ENCODE measurements around the gene NAV2.

The NAV2 gene

DNA sequence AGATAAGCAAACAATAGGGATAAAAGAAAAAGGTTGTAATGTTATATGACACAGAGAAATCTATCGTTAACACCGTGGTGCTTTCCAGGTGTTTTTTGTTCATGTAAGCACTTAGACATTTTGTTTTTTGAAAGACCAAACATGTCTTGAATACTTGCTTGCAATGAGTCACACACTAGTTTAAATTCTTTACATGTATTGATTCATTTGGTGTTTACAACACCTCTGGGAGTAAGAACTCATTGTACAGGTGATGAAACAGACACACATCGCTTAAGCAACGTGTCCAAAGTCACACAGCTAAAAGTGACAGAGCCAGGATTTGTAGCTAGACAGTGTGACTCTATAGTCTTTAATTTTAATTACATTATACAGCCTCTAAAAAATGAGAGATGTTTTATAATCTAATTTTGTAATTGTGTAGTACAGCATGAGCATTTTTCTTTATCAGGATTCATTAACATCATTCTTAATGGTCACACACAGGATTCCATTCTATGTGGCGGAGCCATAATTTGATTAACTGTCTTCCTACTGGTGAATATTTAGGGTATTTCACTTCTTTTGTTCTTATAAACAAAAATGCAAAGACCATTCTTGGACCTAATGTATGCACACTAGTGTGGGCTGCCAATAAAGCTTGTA, 298.8 kb downstream of the NAV2 start:
- TF ChIP-seq, protein P1, sequence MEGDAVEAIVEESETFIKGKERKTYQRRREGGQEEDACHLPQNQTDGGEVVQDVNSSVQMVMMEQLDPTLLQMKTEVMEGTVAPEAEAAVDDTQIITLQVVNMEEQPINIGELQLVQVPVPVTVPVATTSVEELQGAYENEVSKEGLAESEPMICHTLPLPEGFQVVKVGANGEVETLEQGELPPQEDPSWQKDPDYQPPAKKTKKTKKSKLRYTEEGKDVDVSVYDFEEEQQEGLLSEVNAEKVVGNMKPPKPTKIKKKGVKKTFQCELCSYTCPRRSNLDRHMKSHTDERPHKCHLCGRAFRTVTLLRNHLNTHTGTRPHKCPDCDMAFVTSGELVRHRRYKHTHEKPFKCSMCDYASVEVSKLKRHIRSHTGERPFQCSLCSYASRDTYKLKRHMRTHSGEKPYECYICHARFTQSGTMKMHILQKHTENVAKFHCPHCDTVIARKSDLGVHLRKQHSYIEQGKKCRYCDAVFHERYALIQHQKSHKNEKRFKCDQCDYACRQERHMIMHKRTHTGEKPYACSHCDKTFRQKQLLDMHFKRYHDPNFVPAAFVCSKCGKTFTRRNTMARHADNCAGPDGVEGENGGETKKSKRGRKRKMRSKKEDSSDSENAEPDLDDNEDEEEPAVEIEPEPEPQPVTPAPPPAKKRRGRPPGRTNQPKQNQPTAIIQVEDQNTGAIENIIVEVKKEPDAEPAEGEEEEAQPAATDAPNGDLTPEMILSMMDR (IDR thresholded peaks at IDR 0.05): no peak
- no peak overlapping the region for H3K27ac ChIP-seq
- peaks cover 12% of the 10 kb centered on the region for H3K27me3 ChIP-seq
- H3K36me3 ChIP-seq: peaks cover 6% of the 10 kb centered on the region
- no peak overlapping the region for H3K4me3 ChIP-seq (ENCODE audit: low read depth in 1 of 2, low read length in 1 of 2)
- H3K4me1 ChIP-seq (ENCODE audit: control insufficient read depth in 1 of 2, insufficient read depth in 1 of 2, low read depth in 1 of 2, low read length in 1 of 2): no peaks in the 10 kb centered on the region
- H3K9me3 ChIP-seq: no peaks in the 10 kb centered on the region

GRCh38 chr11:20013346-20014066, 300.9 kb downstream of the NAV2 start:
- Histone ChIP-seq H3K4me3 (ENCODE audit: low read depth in 1 of 2, low read length in 1 of 2) (no peak overlapping the region), H3K36me3 (no peaks in the 10 kb centered on the region), H3K4me1 (ENCODE audit: control insufficient read depth in 1 of 2, insufficient read depth in 1 of 2, low read depth in 1 of 2, low read length in 1 of 2) (no peaks in the 10 kb centered on the region), H3K27ac (no peak overlapping the region), H3K9me3 (no peaks in the 10 kb centered on the region), H3K27me3 (peaks cover 12% of the 10 kb centered on the region)
- TF ChIP-seq, protein P1 (IDR thresholded peaks at IDR 0.05): no peak

- Histone ChIP-seq H3K27ac (no peak overlapping the region), H3K27me3 (peaks cover 12% of the 10 kb centered on the region), H3K36me3 (no peaks in the 10 kb centered on the region), H3K4me1 (ENCODE audit: control insufficient read depth in 1 of 2, insufficient read depth in 1 of 2, low read depth in 1 of 2, low read length in 1 of 2) (no peaks in the 10 kb centered on the region), H3K9me3 (no peaks in the 10 kb centered on the region), H3K4me3 (ENCODE audit: low read depth in 1 of 2, low read length in 1 of 2) (no peak overlapping the region)
- TF ChIP-seq, protein P1 (IDR thresholded peaks at IDR 0.05): no peak
These were observed 301.4 kb downstream of the NAV2 start for GRCh38 chr11:20014067-20014402.

GRCh38 chr11:20015101-20015500, 302.5 kb downstream of the NAV2 start:
- TF ChIP-seq, protein P1 (IDR thresholded peaks at IDR 0.05): no peak
- H3K27ac ChIP-seq: no peak overlapping the region
- no peaks in the 10 kb centered on the region for H3K36me3 ChIP-seq
- no peak overlapping the region for H3K4me3 ChIP-seq (ENCODE audit: low read depth in 1 of 2, low read length in 1 of 2)
- peaks cover 12% of the 10 kb centered on the region for H3K27me3 ChIP-seq
- H3K9me3 ChIP-seq: no peaks in the 10 kb centered on the region
- H3K4me1 ChIP-seq (ENCODE audit: control insufficient read depth in 1 of 2, insufficient read depth in 1 of 2, low read depth in 1 of 2, low read length in 1 of 2): no peaks in the 10 kb centered on the region

- no peaks in the 10 kb centered on the region for H3K36me3 ChIP-seq
- no peaks in the 10 kb centered on the region for H3K9me3 ChIP-seq
- H3K4me1 ChIP-seq (ENCODE audit: control insufficient read depth in 1 of 2, insufficient read depth in 1 of 2, low read depth in 1 of 2, low read length in 1 of 2): no peaks in the 10 kb centered on the region
- H3K27ac ChIP-seq: no peak overlapping the region
- TF ChIP-seq, protein P1 (IDR thresholded peaks at IDR 0.05): no peak
- H3K4me3 ChIP-seq (ENCODE audit: low read depth in 1 of 2, low read length in 1 of 2): no peak overlapping the region
- H3K27me3 ChIP-seq: peaks cover 12% of the 10 kb centered on the region
These were observed 303.1 kb downstream of the NAV2 start for GRCh38 chr11:20015529-20016427.

All from neutrophil (primary cell).